LNCaP clone FGC (cell line): ENCODE measurements around the gene RGS3.

Experiments
- DNase-seq: peaks from one replicate; pipeline ENCODE4 v3.0.0-alpha.2; 2011; ENCODE audit warnings: low read depth
- H3K4me3 ChIP-seq: 2 replicates; pipeline ENCODE4 v1.5.1; 2011; ENCODE audit warnings: mild to moderate bottlenecking, low read depth, low read length, control low read depth
- TF ChIP-seq, protein P1 (sequence below): IDR thresholded peaks from 2 replicates; pipeline ENCODE4 v1.5.1; 2012; ENCODE audit warnings: mild to moderate bottlenecking; ENCODE audit not compliant: control insufficient read depth, insufficient read depth; ENCODE audit errors: extremely low read depth

Gene RGS3

DNA sequence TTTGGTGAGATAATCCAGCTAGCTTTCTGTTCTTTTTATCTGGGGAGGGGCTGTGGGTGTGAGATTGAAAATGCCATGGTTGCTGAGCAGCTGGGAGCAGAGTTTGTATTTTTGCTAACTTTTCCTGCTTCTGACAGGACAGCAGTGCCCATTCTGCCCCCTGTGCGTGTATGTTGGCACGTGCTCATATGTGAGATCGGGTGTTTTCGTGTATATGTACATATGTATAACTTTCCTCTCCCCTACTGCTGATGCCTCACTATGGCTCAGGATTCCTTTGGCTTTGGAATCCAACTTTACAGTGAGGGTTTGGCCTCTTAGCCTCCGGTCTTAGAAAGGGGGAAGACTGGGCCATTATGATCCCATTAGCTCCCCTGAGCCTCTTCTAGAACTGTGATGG, 38.3 kb downstream of the RGS3 start:
- H3K4me3 ChIP-seq, result no peak overlapping the region
- no peak for DNase-seq
- TF ChIP-seq, protein P1, sequence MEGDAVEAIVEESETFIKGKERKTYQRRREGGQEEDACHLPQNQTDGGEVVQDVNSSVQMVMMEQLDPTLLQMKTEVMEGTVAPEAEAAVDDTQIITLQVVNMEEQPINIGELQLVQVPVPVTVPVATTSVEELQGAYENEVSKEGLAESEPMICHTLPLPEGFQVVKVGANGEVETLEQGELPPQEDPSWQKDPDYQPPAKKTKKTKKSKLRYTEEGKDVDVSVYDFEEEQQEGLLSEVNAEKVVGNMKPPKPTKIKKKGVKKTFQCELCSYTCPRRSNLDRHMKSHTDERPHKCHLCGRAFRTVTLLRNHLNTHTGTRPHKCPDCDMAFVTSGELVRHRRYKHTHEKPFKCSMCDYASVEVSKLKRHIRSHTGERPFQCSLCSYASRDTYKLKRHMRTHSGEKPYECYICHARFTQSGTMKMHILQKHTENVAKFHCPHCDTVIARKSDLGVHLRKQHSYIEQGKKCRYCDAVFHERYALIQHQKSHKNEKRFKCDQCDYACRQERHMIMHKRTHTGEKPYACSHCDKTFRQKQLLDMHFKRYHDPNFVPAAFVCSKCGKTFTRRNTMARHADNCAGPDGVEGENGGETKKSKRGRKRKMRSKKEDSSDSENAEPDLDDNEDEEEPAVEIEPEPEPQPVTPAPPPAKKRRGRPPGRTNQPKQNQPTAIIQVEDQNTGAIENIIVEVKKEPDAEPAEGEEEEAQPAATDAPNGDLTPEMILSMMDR, result no peak

- TF ChIP-seq, protein P1, result no peak
- DNase-seq, result no peak
- no peak overlapping the region for H3K4me3 ChIP-seq
Observed at GRCh38 chr9:113502427-113503034, 39.0 kb downstream of the RGS3 start.

DNA sequence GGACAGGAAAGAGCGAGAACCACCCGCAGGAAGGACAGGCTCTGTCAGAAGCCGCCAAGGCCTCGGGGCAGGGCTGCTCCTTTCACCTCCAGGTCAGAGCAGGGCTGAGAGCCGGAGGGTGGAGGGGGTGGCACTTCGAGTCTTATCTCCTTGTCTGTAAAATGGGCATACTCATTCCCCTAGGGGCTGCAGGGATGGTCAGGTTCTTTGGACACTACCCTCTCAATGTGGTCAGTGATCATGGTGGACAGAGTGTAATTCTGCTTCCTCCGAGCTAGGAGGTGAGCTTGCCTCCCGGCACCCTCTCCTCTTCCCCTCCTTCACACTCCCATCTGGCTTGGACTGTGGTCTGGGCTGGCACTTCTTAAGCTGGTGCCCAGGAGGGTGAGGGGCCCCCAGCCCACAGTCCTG, 39.6 kb downstream of the RGS3 start:
- no peak for DNase-seq
- TF ChIP-seq, protein P1, result no peak
- H3K4me3 ChIP-seq, result no peak overlapping the region

DNA sequence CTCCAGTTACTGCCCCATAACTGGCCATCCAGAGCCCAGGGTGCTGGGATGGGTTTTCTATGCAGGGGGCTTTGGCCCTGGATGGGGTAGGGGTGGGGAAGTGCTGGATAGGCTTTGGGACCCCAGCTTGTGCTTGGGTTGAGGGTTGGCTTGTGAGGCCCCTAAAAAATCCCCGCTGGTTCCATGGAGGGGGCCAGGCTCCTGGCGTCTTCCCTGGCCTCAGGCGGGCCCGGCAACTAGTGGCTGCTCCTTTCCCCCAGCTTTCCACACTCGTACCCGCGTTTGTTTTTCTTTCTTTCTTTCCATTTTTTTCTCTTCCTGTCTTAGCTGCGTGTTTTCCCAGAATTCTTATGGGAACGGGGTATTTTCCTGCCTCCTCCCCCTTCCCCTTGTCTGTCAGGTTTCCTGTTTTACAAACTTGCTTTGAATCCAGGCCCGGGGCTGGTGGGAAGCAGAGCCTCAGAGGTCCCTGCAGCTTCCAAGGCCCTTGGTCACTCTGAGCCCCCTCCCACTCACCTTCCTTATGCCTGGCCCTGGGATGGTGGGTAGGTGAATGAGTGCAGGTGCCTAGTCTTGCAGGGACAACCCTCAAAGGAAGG, 40.2 kb downstream of the RGS3 start:
- no peak overlapping the region for H3K4me3 ChIP-seq
- TF ChIP-seq, protein P1, result no peak
- DNase-seq, result no peak

GRCh38 chr9:113504725-113505590, 41.4 kb downstream of the RGS3 start:
- TF ChIP-seq, protein P1, result no peak
- no peak overlapping the region for H3K4me3 ChIP-seq
- DNase-seq, result no peak

DNA sequence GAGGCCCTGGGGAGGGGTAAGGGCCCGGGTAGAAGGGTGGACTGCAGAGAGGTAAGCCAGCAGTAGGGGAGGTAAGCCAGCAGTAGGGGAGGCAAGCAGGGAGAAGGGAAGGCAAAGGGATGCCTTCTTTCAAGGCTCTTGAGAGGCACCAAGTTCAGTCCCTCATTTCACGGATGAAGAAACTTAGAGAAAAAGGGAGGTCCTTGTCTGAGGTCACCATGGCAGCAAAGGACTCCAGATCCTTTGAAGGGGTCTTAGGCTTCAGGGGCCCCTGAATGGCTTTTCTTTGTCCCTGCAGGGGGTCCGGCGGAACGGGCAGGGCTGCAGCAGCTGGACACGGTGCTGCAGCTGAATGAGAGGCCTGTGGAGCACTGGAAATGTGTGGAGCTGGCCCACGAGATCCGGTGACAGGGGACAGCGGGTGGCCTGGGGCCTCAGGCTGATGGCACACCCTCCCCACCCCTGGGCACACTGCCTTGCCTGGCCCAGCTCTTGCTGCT, 42.6 kb downstream of the RGS3 start:
- no peak for DNase-seq
- no peak overlapping the region for H3K4me3 ChIP-seq
- TF ChIP-seq, protein P1, result no peak
